HG03469 (cell line): Measurements from ENCODE around the gene LEP.
"Not testable (repeated sequence)": the region's sequence is repeated elsewhere in the genome, so short reads cannot be mapped to it uniquely, and the experiment has no call there.

ENCODE experiments used
- ATAC-seq: cut with Tn5 transposase; IDR thresholded peaks from one replicate; pipeline ENCODE4 v1.9.1; 2021; ENCODE audit warnings: mild to moderate bottlenecking, moderate library complexity, moderate number of reproducible peaks; ENCODE audit not compliant: unreplicated experiment

LEP gene

GRCh38 chr7:128270826-128271272, 29.8 kb downstream of the LEP start:
- ATAC-seq = no peak

DNA sequence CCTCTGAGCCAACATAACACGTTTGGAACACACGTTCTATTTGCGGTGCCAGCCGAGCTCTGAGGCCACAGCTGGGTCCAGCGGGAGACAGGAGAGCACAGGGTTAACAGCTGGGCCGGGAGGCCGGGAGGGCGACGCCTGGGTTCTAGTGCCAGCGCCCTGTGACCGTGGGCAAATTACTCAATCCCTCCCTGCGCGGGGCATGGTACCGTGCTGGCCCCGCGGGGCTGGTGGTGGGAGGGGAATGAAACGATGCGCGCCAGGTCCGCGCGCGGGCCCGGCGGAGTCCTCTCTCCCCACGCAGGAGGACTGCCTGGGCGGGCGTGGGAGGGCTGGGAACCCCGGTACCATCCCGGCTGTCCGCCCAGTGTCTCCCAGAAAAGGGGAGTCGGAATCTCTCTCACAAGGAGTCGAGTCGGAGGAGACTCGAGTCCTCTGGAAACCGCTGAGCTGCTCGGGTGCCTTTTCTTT, 30.4 kb downstream of the LEP start:
- no peak for ATAC-seq

DNA sequence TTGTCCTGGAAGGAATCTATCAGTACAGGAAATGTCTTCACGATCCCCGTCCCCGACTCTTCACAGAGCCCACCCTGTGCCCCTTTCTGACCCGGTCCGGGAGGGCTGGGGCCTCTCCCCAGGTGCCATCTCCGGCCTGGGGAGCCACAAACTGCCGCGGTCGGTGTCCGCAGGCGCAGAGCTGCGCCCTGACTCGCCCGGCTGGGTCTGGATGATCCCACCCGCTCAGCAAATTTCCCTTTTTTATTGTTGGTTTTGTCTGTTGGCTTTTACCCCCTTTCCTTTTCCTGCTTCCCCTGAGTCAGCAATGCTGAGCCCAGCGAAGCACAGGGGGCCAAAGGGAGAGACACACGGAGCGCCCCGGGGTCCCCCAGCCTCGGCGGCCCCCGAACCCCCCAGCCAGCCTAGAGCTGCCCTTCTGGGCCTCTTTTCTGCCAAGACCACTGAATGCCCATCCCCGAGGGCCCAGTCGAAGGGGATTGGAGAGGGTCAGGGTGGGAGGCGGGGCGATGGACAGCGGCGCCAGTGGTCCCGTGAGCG, 30.9 kb downstream of the LEP start:
- no peak for ATAC-seq

DNA sequence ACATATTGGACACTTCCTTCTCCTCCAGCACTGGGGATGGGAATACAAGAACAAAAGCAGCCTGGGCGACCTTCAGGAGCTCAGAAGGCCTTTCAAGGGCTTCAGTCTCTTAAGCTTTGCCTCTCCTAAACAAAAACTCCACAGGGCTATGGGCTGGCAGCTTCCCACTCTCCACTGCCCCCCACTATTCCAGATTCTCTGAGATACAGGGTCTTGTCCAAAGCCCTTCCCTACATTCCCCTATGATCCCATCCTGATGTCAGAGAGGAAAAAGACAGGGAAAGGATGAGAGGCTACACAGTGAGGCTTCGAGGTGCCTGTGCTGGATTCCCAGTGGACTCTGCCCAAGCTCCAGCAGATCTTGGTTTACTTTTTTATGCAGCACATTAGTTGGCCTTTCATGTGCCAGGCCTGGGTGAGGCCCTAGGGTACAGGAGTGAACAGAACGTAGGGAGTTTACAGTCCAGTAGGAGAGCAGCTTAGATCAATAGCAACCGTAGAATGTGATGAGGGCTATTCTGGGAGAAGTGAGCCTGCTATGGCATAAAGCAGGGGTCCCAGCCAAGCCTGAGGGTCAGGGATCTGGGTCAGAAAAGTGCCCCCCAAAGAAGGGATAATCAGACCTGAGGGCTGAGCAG, 33.3 kb downstream of the LEP start:
- no peak for ATAC-seq

DNA sequence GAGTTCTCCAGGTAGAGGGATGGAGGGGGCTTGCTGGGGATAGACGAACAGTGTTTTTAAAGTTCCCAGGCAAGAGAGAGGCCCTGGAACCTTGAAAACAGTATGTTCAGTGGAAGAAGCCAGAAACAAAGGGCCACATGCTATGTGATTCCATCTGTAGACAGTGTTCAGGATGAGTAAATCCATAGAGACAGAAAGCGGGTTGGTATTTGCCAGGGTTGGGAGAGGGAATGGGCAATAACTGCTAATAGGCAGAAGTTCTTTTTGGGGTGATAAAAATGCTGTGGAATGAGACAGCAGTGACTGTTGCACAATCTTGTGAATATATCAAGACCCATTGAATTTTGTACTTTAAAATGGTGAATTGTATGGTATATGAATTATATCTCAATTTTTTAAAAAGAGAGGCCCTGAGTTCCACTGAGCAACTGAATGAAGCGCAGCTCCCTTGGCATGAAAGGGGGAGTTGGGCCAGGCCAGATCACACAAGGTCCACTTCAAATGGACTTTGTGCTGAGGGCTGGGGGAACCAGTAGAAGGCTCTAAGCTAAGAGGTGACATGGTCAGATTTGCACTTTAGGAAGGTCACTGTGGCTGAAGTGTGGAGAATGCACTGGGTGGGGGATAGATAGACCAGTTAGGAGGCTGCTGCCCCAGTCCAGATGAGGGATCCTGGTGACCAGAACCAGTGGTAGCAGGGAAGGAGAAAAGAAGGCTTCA, 34.0 kb downstream of the LEP start:
- no peak for ATAC-seq

- no peak for ATAC-seq
These were observed 34.6 kb downstream of the LEP start for GRCh38 chr7:128275681-128276080.

DNA sequence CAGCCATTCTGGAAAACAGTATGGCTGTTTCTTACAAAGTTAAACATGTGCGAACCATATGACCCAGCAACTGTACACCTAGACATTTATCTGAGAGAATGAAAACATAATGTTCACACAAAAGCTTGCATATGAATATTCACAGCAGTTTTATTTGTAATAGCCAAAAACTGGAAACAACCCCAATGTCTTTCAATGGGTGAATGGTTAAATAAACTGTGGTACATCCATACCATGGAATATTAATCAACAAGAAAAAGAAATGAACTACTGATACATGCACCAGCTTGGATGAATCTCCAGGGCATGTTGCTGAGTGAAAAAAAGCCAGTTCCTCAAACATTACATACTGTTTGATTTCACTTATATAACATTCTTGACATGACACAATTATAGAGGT, 37.3 kb downstream of the LEP start:
- ATAC-seq = no peak

DNA sequence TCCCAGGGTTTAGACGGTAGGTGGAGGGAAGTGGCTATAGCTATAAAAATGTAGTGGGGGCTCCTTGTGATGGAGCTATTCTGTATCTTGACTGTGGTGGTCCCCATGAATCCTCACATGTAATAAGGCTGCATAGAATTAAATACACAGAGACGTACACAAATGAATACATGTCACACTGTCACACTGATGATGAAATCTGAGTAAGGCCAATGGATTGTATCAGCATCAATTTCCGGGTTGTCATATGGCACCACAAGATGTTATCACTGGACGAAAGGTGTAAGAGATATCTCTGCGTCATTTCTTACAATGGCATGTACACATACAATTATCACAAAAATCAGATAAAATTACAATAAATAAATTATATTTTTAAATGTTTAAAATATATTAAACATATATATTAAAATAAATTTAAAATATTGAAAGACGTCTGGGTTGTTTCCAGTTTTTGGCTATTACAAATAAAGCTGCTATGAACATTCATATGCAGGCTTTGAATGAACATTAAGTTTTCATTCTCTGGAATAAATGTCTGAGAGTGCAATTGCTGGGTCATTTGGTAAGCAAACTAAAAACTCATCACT, 38.1 kb downstream of the LEP start:
- ATAC-seq = no peak

GRCh38 chr7:128280451-128280850, 39.4 kb downstream of the LEP start:
- ATAC-seq = not testable (repeated sequence)

GRCh38 chr7:128281605-128282380, 40.7 kb downstream of the LEP start:
- no peak for ATAC-seq

DNA sequence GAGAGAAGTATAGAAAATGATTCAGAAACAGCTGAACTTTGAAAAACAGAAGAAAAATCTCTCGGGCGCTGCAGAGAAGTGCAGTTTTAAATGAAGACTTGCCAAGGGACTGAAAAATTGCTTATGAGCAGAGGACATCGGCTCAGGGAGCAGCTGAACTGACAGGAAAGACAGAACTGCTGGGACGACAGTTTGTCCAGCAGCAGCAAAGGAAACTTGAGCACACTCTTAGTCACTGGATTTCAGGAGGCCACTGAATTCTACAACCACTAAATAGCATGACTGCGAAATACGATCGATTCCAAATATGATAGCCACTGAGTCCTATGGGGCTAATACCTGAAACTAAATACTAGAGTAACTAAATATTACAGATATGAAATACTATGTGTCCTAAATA, 43.0 kb downstream of the LEP start:
- ATAC-seq = no peak

DNA sequence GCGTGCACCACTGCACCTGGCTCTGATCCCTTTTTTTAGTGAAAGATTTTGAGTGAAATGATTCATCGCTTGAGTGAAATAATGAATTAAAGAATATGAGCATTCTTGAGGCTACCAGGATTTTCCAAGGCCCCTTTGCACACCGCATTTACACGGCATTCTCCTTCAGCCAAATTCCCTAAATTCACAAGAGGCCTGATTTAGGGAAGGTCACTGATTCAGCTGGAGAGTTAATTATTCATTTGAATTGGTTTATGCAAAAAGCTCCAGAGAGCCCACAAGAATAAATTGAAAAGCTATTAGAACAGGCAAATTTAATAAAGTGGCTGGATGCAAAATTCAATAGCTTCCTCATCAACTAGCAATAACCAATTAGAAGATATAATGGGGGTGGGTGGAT, 46.5 kb downstream of the LEP start:
- no peak for ATAC-seq

DNA sequence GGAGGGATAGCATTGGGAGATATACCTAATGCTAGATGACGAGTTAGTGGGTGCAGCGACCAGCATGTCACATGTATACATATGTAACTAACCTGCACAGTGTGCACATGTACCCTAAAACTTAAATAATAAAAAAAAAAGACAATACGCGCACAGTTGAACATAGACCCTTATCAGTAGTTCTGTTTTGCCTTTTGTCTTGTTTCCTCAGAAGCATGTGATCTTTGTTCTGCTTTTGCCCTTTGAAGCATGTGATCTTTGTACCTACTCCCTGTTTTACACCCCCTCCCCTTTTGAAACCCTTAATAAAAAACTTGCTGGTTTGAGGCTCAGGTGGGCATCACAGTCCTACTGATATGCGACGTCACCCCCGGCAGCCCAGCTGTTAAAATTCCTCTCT, 56.9 kb downstream of the LEP start:
- ATAC-seq = not testable (repeated sequence)

DNA sequence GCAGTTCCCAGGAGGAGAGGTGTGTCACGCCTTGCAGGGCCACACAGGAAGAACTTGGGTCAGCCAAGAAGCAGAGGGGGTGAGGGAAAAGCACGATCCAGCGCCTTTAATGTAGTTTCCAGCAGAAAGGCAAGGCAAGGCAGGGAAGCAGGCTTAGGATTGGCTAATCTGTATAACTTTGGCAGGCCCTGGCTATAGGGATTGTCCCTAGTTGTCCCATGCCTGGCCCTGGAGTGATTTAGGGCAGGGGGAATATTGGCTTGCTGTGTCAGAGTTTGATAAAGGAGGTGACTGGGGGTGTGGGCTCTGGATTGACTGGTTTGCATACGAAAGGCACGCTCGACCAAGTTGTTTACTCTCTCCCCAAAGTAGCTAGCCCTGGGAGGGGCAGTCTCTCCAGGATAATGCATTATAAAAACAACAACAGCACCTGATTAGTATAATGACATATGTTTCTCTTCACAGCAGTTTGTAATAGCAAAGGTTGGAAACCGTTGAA, 58.1 kb downstream of the LEP start:
- ATAC-seq = no peak

- no peak for ATAC-seq
These were observed 61.1 kb downstream of the LEP start for GRCh38 chr7:128302139-128302538.

DNA sequence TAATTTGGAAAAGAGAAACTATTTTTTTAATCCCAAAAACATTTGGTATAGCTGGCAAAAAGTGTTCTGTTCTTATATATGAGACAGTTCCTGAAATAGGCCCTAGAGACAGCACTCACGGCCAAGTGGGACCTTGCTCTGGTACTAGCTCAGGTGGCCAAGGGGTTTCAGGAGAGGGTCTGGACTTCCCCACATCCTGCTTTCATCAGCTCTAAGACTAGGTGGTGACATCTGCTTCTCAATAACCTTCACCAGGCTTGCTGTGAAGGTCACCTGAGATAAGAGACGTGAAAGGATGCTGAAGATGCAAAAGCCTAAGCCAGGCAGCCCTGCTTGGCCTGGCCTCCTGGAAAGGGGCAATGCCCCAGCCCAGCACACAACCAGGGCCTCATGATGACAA, 62.1 kb downstream of the LEP start:
- ATAC-seq = no peak

DNA sequence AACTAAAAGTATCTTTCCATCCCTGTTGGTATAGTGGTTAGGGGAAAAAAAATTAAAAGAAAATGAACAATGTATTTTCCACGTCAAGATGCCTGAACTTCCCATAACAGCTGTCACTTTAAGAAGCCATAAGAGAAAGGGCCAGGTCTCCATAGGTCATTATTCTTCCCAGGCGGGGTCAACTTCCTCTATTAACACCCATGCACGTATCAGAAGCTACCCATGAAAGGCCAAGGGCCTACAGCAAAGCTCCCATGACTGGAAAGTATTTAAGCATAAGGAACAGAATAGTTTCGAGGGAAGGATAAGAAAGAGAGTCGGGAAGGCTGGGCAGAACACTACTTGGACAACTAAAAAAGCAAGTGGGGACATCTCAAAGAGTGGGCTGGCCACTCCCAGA, 62.6 kb downstream of the LEP start:
- ATAC-seq = no peak

DNA sequence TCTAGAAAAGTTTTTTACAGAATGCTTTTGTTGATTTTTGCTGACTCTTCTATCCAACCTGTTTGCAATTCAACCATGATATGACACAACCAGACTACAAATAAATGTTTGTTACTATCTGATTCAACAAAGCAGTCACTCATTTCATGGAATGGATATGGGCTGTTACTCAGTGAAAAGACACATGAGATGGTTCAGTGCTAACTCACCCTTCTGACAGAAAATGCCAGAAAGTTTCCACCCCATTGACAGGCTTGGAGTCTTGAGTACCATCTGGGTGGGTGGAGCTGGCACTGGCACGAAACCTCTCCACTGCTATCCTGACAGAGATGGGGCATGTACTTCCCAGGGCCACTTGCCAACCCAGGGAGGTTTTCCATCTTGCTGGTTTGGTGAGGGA, 63.1 kb downstream of the LEP start:
- ATAC-seq = no peak

DNA sequence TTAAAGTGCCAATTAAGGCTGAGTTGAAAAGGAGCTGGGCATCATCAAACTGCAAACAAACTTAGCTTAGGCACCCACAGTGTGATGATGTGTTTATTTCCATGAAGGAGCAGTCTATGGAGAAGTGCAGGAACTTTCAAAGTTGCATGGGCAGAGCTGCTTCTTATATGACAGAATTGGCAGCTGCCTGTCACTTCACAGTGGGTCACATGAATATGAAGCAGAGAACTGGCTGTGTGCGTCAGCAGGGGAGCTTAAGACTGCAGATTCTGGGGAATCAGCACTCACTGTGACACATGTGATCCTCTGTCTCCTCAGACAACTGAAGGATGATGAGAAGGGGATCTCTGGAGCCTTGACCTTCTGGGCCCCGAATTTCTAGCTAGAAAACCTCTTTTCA, 66.0 kb downstream of the LEP start:
- no peak for ATAC-seq
